Raji (cell line): ENCODE results near the gene RUSF1.
A peak's percentile ranks its signal among the peaks of the same experiment; 100 is the strongest.

Experiments
- POLR2A ChIP-seq: IDR thresholded peaks from 2 replicates; pipeline ENCODE4 v1.6.1; 2011; ENCODE audit warnings: low read depth, low read length, control low read depth; ENCODE audit not compliant: insufficient read depth

Gene RUSF1

DNA sequence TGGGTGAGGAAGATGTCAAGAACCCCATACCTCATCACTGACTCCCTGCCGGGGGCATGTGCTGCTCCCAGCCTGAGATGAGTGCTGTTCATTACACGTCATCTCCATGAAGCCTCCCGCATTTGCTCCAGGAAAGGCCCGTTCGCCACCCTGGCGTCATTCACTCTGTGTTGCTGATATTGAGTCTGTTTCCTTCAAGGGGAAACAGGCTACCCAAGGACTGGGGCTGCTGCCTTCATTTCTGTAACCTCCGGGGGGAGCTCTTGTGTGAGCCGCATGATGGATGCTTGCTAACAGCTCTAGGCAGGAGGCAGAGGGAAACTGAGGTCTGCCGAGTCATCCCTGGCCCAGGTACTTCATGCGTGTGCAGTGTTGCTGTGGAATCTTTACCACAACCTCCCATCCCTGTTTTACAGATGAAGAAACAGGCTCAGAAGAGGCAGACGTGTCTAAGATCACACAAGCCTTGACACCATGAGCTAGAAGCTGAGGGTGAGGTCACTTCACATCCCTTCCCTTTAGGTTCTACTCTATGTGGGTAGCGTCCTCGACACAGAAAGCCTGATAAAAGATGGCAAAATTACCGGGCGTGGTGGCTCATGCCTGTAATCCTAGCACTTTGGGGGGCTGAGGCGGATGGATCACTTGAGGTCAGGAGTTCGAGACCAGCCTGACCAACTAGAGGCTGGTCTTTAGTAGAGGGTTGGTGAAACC, 52.4 kb downstream of the RUSF1 start:
- TF ChIP-seq POLR2A: no peak

DNA sequence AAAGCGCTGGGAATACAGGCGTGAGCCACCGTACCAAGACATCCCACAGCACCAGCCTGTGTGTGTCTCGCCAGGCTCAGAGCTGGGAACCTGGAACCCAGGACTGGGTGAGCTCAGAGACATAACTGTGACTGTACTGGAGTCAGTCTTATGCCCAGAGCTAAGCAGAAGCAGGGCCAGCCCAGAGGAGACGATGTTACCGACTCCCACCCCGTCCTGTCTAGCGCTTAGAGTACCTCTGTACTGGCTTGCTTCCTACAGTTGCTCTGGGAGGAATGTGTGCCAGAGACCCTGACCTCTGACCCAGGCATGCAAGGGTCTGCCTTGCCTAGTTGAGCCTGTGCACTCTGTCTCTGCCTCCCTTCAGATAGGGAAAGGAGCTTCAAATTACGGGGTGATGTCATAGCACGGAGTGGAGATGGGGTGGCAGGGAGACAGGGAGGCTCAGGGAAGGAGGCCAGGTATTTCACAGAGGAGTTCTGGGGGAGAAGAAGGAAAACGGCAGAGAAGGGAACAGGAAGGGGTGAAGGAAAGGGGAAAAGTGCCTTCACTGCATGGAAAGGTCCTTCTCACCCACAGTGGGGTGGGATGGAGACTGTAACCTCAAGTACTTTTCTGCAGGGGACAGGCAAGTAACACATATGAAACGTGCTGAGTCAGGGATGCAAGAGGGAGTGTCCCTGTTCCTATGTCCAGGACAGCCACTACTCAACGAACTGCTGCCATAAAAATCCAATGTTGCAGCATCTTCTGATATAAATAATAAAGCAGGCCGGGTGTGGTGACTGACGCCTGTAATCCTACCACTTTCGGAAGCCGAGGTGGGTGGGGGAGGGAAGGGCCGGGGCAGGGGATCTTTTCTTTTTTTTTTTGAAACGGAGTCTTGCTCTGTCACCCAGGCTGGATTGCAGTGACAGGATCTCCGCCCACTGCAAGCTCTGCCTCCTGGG, 54.7 kb downstream of the RUSF1 start:
- no peak for TF ChIP-seq POLR2A

DNA sequence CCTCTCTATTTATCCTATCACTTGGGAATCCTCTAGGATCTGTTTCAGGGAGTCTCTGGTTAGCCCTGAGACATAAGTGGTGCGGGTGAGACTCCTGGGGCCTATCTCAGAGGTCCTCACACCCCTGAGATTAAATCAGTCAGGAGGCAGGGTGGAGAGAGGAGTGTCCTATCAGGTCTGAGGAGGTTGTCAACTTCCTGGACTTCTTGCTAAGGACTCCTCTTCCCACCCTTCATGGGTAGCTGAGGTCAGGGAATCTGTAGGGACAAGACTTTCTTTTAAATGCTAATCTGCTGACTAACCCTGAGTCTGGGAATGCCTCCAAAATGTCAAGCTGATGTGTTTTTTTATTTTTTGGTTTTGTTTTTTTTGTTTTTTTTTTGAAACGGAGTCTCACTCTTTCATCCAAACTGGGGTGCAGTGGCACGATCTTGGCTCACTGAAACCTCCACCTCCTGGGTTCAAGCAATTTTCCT, 55.5 kb downstream of the RUSF1 start:
- TF ChIP-seq POLR2A: 0 out of 2 replicates have a peak, but pooled peaks have one; percentile 15

DNA sequence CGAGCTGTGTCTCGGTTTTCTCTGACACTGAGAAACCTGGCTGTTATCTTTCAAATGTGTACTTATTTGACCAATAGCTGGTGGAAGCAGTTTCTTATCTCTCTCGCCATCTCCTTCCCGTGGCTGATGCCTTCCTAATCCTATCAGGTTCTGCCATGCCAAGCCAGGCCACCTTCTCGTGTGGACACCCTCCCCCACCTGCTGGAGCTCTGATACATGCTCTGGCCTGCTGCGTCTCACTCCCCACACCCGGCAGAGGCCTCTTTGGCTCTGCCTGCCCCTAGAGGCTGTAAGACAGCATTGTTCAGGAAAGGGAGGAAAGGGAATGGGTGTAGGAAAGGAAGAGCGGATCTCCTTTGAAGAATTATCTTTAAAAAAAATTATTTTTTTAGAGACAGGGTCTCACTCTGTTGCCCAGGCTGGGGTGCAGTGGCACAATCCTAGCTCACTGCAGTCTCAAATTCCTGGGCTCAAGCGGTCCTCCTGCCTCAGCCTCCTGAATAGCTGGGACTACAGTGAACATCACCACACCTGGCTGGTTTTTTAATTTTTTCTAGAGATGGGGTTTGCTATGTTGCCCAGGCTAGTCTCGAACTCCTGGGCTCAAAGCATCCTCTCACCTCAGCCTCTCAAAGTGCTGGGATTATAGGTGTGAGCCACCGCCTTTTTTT, 56.4 kb downstream of the RUSF1 start:
- 0 out of 2 replicates have a peak, but pooled peaks have one; percentile 26 for TF ChIP-seq POLR2A

DNA sequence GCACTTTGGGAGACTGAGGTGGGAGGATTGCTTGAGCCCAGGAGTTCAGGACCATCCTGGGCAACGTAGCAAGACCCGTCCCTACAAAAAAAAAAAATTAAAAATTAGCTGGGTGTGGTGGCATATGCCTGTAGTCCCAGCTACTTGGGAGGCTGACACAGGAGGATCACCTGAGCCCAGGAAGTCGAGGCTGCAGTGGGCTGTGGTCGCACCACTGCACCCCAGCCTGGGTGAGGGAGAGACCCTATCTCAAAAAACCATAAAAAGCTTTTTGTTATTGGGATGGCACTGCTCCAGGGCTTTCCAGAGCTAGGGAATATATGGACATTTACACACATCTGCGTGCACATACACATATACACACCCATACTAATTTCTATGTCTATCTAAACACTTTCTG, 57.0 kb downstream of the RUSF1 start:
- 0 out of 2 replicates have a peak, but pooled peaks have one; percentile 11 for TF ChIP-seq POLR2A

DNA sequence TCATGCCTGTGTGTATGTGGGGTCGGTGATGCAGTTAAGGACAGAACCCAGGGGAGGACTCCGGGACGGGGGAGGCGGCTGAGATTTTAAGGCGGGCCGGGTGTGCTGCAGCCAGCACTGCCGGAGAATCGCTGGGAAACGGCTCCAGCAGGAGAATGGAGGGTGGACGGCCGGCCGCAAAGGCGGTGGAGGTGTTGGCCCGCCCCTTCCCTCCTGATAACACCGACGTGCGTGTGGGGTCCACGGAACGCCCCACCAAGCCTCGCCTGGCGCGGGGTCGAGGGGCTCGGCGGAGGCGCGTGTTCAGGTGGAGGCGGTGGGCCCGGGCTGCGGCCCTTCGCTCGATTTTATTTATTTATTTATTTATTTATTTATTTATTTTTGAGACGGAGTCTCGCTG, 66.2 kb downstream of the RUSF1 start:
- TF ChIP-seq POLR2A: no peak

GRCh38 chr16:31440516-31441184, 67.5 kb downstream of the RUSF1 start:
- TF ChIP-seq POLR2A: no peak

DNA sequence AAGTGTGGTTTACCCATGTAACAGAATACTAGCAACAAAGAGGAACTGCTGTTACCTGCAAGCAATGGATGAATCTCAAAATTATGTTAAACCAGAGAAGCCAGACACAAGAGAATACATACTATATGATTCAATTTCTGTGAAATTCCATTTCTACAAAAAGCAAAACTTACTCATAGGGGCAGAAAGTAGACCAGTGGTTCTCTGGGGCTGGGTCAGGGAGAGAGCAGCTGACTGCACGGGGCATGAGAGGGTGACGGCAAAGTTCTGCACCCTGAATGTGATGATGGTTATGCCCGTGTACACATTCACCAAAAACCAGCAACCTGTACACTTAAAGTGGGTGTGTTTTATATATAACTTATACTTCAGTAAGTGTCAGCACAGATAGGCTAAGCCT, 68.7 kb downstream of the RUSF1 start:
- TF ChIP-seq POLR2A: no peak
